GM12801 (cell line): ENCODE data around the gene DYNC1LI1.

Experiments used
- TF ChIP-seq, protein P1 (sequence below): IDR thresholded peaks from one replicate; pipeline ENCODE4 v1.5.1; 2011; ENCODE audit warnings: control low read depth; ENCODE audit not compliant: insufficient read length; ENCODE audit errors: extremely low read depth

The DYNC1LI1 gene

DNA sequence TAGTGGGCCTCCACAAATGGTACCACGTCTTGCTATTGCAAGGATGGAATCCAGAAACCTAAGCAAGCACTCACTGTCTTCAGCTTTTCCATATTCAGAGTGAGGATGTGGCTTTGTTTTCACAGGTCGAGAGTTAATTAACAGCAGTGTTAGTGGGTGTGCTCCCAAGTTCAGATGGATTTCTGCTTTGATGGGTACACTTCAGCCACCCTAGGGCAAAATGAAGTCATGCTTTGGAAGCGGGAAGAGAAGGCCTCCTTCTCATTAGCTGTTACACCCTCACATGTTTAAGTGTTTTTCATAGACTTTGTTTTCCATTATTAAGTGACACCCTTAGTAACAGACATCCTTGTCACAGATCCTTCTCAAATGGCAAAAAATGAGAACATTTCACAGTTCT lies 36.3 kb upstream of the DYNC1LI1 start:
- TF ChIP-seq, protein P1, sequence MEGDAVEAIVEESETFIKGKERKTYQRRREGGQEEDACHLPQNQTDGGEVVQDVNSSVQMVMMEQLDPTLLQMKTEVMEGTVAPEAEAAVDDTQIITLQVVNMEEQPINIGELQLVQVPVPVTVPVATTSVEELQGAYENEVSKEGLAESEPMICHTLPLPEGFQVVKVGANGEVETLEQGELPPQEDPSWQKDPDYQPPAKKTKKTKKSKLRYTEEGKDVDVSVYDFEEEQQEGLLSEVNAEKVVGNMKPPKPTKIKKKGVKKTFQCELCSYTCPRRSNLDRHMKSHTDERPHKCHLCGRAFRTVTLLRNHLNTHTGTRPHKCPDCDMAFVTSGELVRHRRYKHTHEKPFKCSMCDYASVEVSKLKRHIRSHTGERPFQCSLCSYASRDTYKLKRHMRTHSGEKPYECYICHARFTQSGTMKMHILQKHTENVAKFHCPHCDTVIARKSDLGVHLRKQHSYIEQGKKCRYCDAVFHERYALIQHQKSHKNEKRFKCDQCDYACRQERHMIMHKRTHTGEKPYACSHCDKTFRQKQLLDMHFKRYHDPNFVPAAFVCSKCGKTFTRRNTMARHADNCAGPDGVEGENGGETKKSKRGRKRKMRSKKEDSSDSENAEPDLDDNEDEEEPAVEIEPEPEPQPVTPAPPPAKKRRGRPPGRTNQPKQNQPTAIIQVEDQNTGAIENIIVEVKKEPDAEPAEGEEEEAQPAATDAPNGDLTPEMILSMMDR, result no peak

GRCh38 chr3:32606277-32606676 lies 35.6 kb upstream of the DYNC1LI1 start:
- TF ChIP-seq, protein P1, result no peak

DNA sequence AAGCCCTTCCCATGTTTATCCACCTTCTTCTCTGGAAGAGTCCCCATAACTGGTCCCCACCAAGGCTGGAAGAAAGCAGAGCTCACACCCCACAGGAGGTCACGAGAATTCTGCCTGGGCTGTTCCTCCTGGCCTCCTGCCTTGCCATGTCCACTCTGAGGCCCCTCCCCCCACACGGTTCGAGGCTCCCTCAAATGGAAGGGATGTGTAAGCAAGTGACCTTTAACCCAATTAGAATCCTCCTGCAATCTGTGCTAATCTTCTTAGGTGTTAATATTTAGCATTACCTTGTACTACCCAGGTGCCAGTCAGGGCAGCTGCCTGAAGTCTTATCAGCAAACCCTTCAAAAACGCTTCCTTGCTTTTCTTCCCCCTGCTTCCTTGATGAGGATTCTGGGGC lies 32.4 kb upstream of the DYNC1LI1 start:
- TF ChIP-seq, protein P1, result no peak

DNA sequence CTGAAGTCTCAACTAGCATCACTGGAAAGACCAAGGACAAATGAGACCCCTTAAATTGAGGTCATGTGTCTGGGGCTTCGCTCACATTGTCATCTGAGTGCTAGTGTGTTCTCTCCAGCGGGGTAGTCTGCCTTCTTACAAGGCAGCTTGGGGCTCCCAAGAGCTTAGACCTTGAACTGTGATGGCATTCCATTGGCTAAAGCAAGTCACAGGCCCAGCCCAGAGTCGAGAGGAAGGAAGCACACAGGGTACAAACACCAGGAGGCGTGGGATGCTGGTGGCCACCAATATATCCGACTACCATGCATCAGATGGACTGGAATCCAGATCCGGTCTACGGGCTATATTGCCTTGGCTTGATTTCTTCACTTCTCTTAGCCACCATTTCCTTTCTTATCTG lies 31.5 kb upstream of the DYNC1LI1 start:
- TF ChIP-seq, protein P1, result no peak

GRCh38 chr3:32601722-32602121 lies 31.1 kb upstream of the DYNC1LI1 start:
- TF ChIP-seq, protein P1, result no peak

DNA sequence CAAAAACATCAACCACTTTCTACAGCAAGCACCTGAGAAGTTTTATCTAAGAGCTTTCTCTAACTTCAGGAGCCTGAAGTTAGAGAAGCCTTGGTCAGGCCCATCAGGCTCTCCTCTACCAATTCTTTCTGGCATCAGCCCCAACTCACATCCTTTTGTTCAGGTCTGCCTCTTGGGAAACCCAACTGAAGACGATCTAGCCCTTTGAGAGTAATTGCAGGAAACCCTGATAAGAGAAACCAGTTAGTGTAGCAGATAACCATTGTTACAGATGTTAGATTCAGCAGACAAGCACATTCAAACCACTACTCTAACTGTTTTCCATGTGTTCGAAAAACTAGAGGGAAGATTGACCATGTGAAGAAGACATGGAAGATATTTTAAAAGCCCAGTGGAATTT lies 27.0 kb upstream of the DYNC1LI1 start:
- TF ChIP-seq, protein P1, result no peak

DNA sequence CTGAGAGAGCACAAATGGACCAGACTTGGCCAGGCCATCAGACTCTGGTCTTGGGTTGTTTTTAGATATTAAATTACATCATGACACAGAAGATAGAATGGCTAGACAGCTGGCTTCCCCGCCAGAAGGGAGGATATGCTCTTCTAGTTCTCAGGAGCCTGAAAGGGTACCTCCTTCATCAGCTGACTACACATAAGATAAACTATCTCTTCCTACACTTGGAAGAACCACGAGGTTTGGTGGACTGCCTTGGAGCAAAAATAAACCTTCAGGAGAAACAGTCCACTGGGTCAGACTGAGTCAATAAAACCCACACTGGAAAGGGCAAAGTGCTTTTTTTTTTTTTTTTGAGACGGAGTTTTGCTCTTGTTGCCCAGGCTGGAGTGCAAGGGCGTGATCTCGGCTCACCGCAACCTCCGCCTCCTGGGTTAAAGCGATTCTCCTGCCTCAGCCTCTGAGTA lies 26.3 kb upstream of the DYNC1LI1 start:
- TF ChIP-seq, protein P1, result no peak
